Rectal smooth muscle tissue (tissue), 1 donor: ENCODE data around the gene GGA3.

Source experiments
- H3K27ac ChIP-seq: one replicate; pipeline ENCODE4 v1.7.0; 2013; ENCODE audit warnings: low read depth, low read length, inconsistent platforms
- H3K27me3 ChIP-seq: one replicate; pipeline ENCODE4 v1.7.0; 2013; ENCODE audit warnings: low read length; ENCODE audit not compliant: control insufficient read depth, insufficient read depth
- H3K36me3 ChIP-seq: one replicate; pipeline ENCODE4 v1.7.0; 2013; ENCODE audit warnings: low read length; ENCODE audit not compliant: control insufficient read depth, insufficient read depth
- H3K4me1 ChIP-seq: one replicate; pipeline ENCODE4 v1.7.0; 2013; ENCODE audit warnings: low read length; ENCODE audit not compliant: control insufficient read depth, insufficient read depth
- H3K4me3 ChIP-seq: one replicate; pipeline ENCODE4 v1.7.0; 2013; ENCODE audit warnings: low read length
- H3K9ac ChIP-seq: one replicate; pipeline ENCODE4 v1.7.0; 2013; ENCODE audit warnings: low read length

Gene GGA3

DNA sequence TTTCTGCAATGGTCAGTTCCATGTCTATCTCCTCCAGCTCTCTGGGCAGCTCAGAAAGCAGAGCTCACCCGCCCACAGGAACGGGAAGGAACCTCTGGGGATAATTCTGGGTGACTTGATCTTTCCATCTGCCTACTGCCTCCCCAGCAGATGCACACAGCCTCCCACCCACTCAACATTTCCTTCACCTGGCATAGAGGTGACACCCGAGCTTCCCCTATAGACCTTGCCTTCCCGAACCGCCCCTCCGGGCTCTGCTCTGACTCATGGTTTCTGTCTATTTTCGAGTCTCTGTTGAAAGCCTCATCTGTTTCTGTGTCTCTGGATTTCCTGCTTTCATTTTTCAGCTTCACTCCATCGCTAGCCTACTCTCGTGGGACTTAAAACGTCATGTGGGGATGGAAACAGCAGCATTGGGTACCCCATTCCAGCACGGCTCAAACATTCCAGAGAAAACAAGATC lies 11.4 kb downstream of the GGA3 start:
- Histone ChIP-seq H3K9ac (no peak overlapping the region), H3K27ac (no peak overlapping the region), H3K4me3 (no peak overlapping the region), H3K27me3 (no peaks in the 10 kb centered on the region), H3K4me1 (no peaks in the 10 kb centered on the region), H3K36me3 (peaks cover 15% of the 10 kb centered on the region)

DNA sequence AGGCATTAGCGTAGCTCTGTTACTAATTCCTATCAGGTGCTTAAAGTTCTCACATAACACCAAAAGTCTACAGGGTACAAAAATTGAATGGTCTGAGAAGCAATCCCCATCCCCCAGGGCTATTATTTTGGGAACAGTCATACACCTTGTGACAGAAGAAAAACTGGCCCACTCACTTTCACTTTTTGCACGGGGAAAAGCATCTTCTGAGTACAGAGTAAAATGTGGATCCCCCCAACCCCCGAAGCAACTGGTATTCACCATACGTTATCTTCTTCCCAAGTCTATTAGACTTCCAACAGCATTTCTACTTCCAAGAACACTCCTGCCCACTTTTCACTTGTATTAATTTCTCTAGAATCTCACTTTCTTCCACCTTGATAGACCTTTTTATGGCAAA lies 11.8 kb downstream of the GGA3 start:
- no peaks in the 10 kb centered on the region for H3K4me1 ChIP-seq
- H3K27ac ChIP-seq = no peak overlapping the region
- peaks cover 17% of the 10 kb centered on the region for H3K36me3 ChIP-seq
- no peak overlapping the region for H3K9ac ChIP-seq
- no peak overlapping the region for H3K4me3 ChIP-seq
- no peaks in the 10 kb centered on the region for H3K27me3 ChIP-seq

DNA sequence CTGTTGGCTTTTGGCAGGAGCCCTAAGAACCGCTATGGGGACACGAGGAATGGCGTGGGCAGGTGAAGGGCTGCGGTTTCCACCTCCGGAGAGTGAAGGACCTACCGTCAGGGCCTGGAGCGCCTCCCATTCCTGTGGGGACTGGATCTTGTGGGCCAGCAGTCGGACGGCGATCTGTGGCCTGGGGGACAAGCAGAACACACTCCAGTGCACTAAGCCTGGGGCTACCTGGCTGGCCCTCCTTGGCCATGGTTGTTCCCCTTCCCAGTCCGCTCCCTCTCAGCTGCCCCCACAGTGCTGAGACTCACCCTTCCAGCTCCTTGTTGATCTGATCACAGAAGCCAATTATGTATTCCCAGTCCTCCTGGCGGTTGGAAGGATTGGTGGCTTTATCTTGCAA lies 15.0 kb downstream of the GGA3 start:
- Histone ChIP-seq H3K4me1 (no peaks in the 10 kb centered on the region), H3K4me3 (no peak overlapping the region), H3K9ac (no peak overlapping the region), H3K27me3 (no peaks in the 10 kb centered on the region), H3K36me3 (peaks cover 46% of the 10 kb centered on the region), H3K27ac (no peak overlapping the region)

DNA sequence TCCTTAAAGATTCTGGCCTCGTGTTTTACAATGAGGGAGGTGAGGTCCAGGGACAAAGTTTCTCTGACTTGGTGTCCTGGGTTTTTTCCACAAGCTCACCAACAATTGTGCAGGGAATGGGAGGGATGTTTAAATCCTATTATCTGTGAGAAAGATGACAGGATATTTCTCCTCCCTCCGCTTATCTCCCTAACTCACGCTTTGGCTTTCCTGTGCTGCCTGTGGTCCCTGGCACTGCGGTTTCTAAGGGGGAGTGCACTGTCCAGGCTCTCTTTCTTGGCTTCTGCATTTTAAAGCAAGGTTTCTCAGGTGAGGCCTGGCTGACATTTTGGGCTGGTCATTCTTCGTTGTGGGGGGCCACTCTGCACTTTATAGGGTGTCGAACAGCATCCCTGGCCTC lies 16.4 kb downstream of the GGA3 start:
- Histone ChIP-seq H3K36me3 (peaks cover 58% of the 10 kb centered on the region), H3K27ac (no peak overlapping the region)

DNA sequence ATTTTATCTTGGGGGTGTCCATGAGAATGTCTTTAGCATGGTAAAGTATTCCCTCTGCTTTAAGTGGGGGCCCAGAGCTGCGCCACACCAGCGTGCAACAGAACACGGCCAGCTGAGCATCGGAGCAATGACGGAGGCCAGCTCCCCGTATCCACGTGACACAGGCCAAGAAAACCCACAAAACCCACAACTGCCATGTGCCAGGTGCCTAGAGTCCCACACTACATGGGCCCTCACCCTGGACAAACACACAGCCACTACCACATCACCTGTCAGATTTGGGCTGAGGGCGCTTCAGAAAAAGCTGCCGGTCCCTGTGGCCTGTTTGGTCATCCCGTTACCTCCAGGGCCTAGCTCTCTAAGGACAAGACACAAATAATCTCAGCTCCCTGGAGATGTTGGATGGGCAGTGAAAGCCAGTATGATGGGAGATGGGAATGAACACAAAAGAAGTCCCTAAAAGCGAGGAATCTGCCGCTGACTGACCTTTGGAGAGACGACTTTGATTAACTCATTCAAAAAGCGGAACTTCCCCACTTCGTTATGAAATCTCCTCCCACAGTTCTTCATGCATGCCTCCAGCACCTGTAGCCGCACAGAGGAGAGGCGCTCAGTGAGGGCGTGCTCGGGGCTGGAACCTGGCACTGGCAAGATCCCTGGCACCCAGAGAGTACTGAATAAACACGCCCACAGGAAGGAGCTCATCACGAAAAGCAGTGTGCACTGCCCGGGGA lies 17.1 kb downstream of the GGA3 start:
- no peaks in the 10 kb centered on the region for H3K4me1 ChIP-seq
- no peaks in the 10 kb centered on the region for H3K27me3 ChIP-seq
- H3K4me3 ChIP-seq = no peak overlapping the region
- H3K27ac ChIP-seq = no peak overlapping the region
- H3K36me3 ChIP-seq = peaks cover 59% of the 10 kb centered on the region
- H3K9ac ChIP-seq = no peak overlapping the region

More for the DNA sequence above, 16.4 kb downstream of the GGA3 start:
- no peak overlapping the region for H3K4me3 ChIP-seq
- no peaks in the 10 kb centered on the region for H3K27me3 ChIP-seq
- no peaks in the 10 kb centered on the region for H3K4me1 ChIP-seq
- no peak overlapping the region for H3K9ac ChIP-seq

DNA sequence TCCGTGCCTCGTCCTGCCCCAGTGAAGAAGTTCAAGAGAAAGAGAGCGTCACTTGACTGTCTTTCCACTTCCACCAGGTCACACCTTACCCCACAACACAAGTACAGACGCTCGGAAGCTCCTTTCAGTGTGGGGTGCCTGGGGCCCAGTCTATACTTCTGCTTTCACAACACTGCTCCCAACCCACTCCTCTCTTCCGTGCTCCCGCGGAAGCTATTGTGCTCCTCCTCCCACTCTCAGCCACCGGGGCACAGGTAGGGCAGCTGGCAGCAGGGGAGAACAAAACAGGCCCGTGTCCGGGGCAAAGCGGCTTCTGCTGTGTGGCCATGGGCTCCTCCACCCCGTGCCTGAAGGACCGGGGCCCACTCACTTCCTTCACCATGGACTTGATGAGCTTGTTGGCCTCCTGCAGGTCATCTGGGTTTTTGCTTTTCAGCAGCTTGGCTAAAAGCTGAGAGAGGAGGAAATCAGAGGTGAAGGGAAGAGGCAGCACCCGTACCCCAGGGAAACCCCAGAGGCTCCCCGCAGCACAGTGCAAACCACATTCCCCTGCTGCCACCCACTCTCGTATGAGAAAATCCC lies 18.9 kb downstream of the GGA3 start:
- H3K27ac ChIP-seq = no peak overlapping the region
- peaks cover 71% of the 10 kb centered on the region for H3K36me3 ChIP-seq

DNA sequence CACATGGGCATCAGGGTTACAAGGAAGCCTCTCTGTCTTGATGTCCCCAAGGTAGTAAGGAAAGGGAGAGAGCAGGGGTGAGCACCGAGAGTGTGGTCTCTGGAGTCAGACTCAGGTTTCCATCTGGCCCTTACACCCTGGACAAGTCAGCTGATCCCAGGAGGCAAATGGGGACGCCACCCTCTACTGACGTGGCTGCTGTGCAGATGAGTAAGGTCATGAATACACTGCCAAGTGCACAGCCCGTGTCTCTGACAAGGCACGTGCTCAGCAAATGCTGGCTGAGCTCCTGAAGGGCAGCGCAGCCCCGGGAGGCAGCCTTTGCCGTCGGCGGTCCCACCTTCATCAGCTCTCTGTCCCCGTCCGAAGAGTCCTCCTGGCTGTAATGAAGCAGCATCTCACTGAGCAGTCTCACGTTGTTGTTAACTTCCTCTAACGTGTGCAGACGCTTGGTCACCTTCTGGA lies 19.4 kb downstream of the GGA3 start:
- no peak overlapping the region for H3K27ac ChIP-seq
- H3K4me1 ChIP-seq = no peaks in the 10 kb centered on the region
- no peaks in the 10 kb centered on the region for H3K27me3 ChIP-seq
- H3K9ac ChIP-seq = no peak overlapping the region
- peaks cover 71% of the 10 kb centered on the region for H3K36me3 ChIP-seq
- no peak overlapping the region for H3K4me3 ChIP-seq

More for the DNA sequence above, 18.9 kb downstream of the GGA3 start:
- Histone ChIP-seq H3K4me3 (no peak overlapping the region), H3K9ac (no peak overlapping the region), H3K27me3 (no peaks in the 10 kb centered on the region), H3K4me1 (no peaks in the 10 kb centered on the region)

DNA sequence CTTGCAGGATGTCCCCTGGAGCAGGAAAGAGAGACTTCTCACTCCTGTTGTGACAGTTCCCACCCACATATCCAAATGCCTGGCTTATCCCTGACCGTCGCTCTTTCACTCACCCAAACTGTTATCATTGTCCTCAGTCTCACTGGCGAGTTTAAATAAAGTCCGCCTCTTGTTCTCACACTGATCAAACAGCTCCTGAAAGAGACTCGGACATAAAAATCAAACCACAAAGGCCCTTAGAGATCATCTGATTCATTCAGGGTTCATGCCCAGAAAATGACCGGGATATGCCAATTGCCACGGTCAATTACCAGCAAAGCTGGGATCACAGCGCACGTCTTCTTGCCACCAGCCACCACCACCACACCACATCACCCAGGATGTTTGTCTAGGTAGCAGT lies 19.9 kb downstream of the GGA3 start:
- no peak overlapping the region for H3K4me3 ChIP-seq
- H3K27ac ChIP-seq = no peak overlapping the region
- no peaks in the 10 kb centered on the region for H3K27me3 ChIP-seq
- no peaks in the 10 kb centered on the region for H3K4me1 ChIP-seq
- no peak overlapping the region for H3K9ac ChIP-seq
- peaks cover 71% of the 10 kb centered on the region for H3K36me3 ChIP-seq

DNA sequence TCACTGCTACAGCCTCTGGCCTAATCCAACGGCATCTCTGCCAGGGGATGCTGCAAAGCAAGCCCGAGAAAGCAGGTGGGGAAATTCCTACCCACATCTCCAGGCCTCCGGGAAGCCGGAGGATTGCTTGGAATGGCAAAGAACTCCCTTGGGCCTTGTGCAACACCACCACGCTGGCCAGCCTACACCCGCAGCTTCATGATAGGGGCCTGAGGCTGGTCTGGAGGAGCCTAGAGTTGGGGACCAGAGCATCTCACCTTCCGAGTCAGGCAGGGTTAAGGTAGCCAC lies 20.3 kb downstream of the GGA3 start:
- H3K27me3 ChIP-seq = no peaks in the 10 kb centered on the region
- H3K4me1 ChIP-seq = no peaks in the 10 kb centered on the region
- H3K27ac ChIP-seq = no peak overlapping the region
- no peak overlapping the region for H3K4me3 ChIP-seq
- H3K36me3 ChIP-seq = peaks cover 66% of the 10 kb centered on the region
- no peak overlapping the region for H3K9ac ChIP-seq

DNA sequence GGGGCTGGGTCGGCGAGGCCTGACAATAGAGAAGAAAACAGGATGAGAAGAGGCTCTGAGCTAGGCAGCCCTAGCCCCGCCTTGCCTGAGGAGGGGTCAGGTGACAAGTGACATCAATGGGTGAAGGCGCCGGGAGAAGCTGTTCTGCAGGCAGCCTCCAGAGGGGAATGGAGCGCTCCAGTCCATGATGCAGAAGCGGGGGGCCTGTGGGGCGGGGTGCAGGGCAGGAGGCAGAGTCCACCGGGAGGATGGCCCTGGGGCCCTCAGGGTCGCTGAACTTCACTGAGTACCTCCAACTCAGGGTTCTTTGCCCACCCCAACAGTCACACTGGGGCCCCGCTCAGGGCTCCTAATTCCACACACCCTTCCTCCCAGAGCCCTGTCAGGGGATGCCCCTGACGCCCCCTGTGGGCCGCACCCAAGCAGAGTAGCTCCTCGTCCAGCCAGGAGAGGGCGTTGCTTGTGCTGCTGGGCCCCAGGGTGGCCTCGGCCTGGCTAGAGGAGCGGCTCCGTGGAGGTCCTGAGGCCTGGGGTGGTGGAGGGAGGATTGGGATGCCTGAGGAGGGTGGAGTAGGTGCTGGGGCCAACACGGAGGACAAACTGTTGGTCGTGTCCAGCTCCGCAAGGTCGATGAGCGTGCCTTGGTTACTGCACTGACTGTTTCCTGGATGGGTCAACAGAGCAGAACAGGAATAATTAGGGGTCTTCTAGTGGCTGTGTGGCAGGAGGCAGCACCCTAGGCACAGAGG lies 20.8 kb downstream of the GGA3 start:
- H3K27ac ChIP-seq = no peak overlapping the region
- peaks cover 61% of the 10 kb centered on the region for H3K36me3 ChIP-seq
- no peak overlapping the region for H3K9ac ChIP-seq
- no peaks in the 10 kb centered on the region for H3K4me1 ChIP-seq
- H3K27me3 ChIP-seq = no peaks in the 10 kb centered on the region
- no peak overlapping the region for H3K4me3 ChIP-seq

DNA sequence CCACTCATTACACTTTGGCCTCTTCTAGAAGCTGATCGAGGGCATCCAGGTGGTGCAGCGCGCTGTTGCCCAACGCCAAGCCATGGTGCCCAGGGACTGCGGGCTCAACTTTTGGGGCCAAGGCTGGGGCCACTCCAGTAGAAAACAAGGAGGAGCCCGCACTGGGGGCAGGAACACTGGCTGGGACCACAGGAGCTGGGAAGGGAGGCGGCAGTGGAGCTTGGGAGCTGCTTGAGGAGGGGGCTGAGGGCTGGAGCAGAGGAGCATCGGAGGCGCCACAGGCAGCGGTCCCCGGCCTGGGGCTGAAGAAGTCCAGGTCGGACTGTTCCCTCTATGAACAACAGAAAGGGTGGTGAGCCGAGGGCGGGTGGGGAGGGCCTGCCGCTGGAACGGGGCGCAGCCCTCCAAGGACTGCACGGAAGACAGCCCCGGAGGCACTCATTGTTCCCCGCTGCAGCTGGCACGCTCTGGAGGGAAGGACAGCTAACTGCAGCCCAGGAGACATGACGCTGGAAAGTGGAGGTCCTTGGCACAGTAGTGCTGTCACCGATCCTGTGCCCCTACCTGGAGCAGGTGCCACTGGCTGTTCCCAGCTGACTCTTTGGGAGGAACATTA lies 21.5 kb downstream of the GGA3 start:
- peaks cover 59% of the 10 kb centered on the region for H3K36me3 ChIP-seq
- no peaks in the 10 kb centered on the region for H3K4me1 ChIP-seq
- H3K4me3 ChIP-seq = no peak overlapping the region
- no peaks in the 10 kb centered on the region for H3K27me3 ChIP-seq
- no peak overlapping the region for H3K9ac ChIP-seq
- H3K27ac ChIP-seq = no peak overlapping the region

DNA sequence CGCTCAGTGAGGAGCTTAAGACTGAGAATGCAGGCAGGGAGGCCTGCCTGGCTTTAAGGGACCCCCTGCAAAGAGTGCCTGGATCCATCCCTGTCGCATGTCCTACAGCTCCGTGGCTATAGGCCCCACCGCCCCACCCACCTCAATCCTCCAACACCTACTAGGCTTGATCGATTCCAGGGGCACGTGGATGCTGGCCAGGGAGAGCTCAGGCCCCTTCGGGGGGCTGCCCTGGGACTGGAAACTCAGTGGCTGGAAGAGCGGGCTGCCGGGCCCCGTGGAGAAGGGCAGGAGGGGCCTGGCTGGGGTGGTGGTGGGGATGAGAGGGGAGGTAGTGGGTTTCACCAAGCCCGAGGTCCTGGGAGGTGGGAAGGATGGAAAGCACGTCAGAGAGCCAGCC lies 22.2 kb downstream of the GGA3 start:
- Histone ChIP-seq H3K36me3 (peaks cover 62% of the 10 kb centered on the region), H3K27ac (no peak overlapping the region), H3K4me3 (no peak overlapping the region), H3K27me3 (no peaks in the 10 kb centered on the region), H3K9ac (no peak overlapping the region), H3K4me1 (no peaks in the 10 kb centered on the region)
